IPS-NIHi7 (cell line): ENCODE measurements around the gene PSMB7.

ENCODE experiments used
- DNase-seq: peaks from one replicate; pipeline ENCODE4 v3.0.0; 2012; ENCODE audit warnings: mixed read lengths; ENCODE audit errors: extremely low spot score

The PSMB7 gene

GRCh38 chr9:124411514-124412227 lies 3.6 kb downstream of the PSMB7 start:
- DNase-seq = no peak

- no peak for DNase-seq
These were observed 4.8 kb downstream of the PSMB7 start for GRCh38 chr9:124410321-124410913.

- no peak for DNase-seq
These were observed 5.8 kb downstream of the PSMB7 start for GRCh38 chr9:124409410-124409809.

- DNase-seq = no peak
These were observed 12.0 kb downstream of the PSMB7 start for GRCh38 chr9:124403246-124403645.

GRCh38 chr9:124399968-124400940 lies 15.0 kb downstream of the PSMB7 start:
- no peak for DNase-seq

GRCh38 chr9:124399323-124399967 lies 15.8 kb downstream of the PSMB7 start:
- DNase-seq = peak; percentile 38

- no peak for DNase-seq
These were observed 16.9 kb downstream of the PSMB7 start for GRCh38 chr9:124398191-124398935.

GRCh38 chr9:124395826-124396225 lies 19.4 kb downstream of the PSMB7 start:
- DNase-seq = no peak

GRCh38 chr9:124394596-124394995 lies 20.6 kb downstream of the PSMB7 start:
- DNase-seq = no peak

- no peak for DNase-seq
These were observed 21.1 kb downstream of the PSMB7 start for GRCh38 chr9:124394167-124394566.

GRCh38 chr9:124392871-124393460 lies 22.3 kb downstream of the PSMB7 start:
- peak; percentile 47 for DNase-seq

- DNase-seq = no peak
These were observed 22.9 kb downstream of the PSMB7 start for GRCh38 chr9:124392254-124392870.

GRCh38 chr9:124390794-124391658 lies 24.2 kb downstream of the PSMB7 start:
- no peak for DNase-seq

GRCh38 chr9:124389146-124389939 lies 25.9 kb downstream of the PSMB7 start:
- DNase-seq = no peak

- no peak for DNase-seq
These were observed 26.8 kb downstream of the PSMB7 start for GRCh38 chr9:124388275-124389048.

- DNase-seq = no peak
These were observed 29.0 kb downstream of the PSMB7 start for GRCh38 chr9:124386201-124386600.

- no peak for DNase-seq
These were observed 29.6 kb downstream of the PSMB7 start for GRCh38 chr9:124385623-124386022.

- no peak for DNase-seq
These were observed 30.4 kb downstream of the PSMB7 start for GRCh38 chr9:124384846-124385245.
